ENCODE data around the gene HES1. TPM values are rescaled to one million over a fixed set of nuclear protein-coding genes. Genes with fewer than 3 reads are reported as not detected.

Gene HES1
- total and polyA plus RNA-seq, 9 donors = 16.7 to 116 (median 35.0) TPM

GRCh38 chr3:194168994-194169393 lies 33.0 kb downstream of the HES1 start:
- no peaks in the 10 kb centered on the region for H3K4me1 ChIP-seq (ENCODE audit: insufficient read depth)
- intact Hi-C loops (cut with DNase I) = no loop called here
- DNase-seq = no peak
- no peaks in the 10 kb centered on the region for H3K9me3 ChIP-seq
- TF ChIP-seq EP300 (IDR thresholded peaks at IDR 0.05) (no peak), CTCF (IDR thresholded peaks at IDR 0.05) (no peak), POLR2A (IDR thresholded peaks at IDR 0.05) (no peak)
- no peak overlapping the region for H3K27ac ChIP-seq
- no peaks in the 10 kb centered on the region for H3K27me3 ChIP-seq
- H3K4me3 ChIP-seq = no peak overlapping the region
- H3K36me3 ChIP-seq = no peaks in the 10 kb centered on the region
- WGBS, 3 donors = 95 to 99% (median 96%) methylated on average over 3 of the region's 3 CpGs

GRCh38 chr3:194169595-194169994 lies 33.6 kb downstream of the HES1 start:
- H3K4me1 ChIP-seq (ENCODE audit: insufficient read depth) = no peaks in the 10 kb centered on the region
- H3K27ac ChIP-seq = no peak overlapping the region
- intact Hi-C loops (cut with DNase I) = no loop called here
- no peaks in the 10 kb centered on the region for H3K9me3 ChIP-seq
- no peaks in the 10 kb centered on the region for H3K27me3 ChIP-seq
- no peaks in the 10 kb centered on the region for H3K36me3 ChIP-seq
- no peak overlapping the region for H3K4me3 ChIP-seq
- DNase-seq = no peak
- WGBS, 3 donors = 86 to 89% (median 87%) methylated on average over 10 of the region's 10 CpGs
- TF ChIP-seq POLR2A (IDR thresholded peaks at IDR 0.05) = no peak
- no peak for TF ChIP-seq CTCF (IDR thresholded peaks at IDR 0.05)
- TF ChIP-seq EP300 (IDR thresholded peaks at IDR 0.05) = no peak

- WGBS, 3 donors = 66 to 74% (median 71%) methylated on average over 2 of the region's 2 CpGs
- intact Hi-C loops (cut with DNase I) = no loop called here
- no peak for TF ChIP-seq POLR2A (IDR thresholded peaks at IDR 0.05)
- no peak for TF ChIP-seq CTCF (IDR thresholded peaks at IDR 0.05)
- TF ChIP-seq EP300 (IDR thresholded peaks at IDR 0.05) = no peak
- no peak overlapping the region for H3K4me3 ChIP-seq
- H3K9me3 ChIP-seq = no peaks in the 10 kb centered on the region
- no peaks in the 10 kb centered on the region for H3K36me3 ChIP-seq
- DNase-seq = no peak
- no peaks in the 10 kb centered on the region for H3K4me1 ChIP-seq (ENCODE audit: insufficient read depth)
- no peaks in the 10 kb centered on the region for H3K27me3 ChIP-seq
- H3K27ac ChIP-seq = no peak overlapping the region
Observed at GRCh38 chr3:194170793-194171192, 34.8 kb downstream of the HES1 start.

GRCh38 chr3:194174406-194174805 lies 38.5 kb downstream of the HES1 start:
- Histone ChIP-seq H3K27ac (no peak overlapping the region), H3K9me3 (no peaks in the 10 kb centered on the region), H3K4me3 (no peak overlapping the region), H3K4me1 (ENCODE audit: insufficient read depth) (peaks cover 9% of the 10 kb centered on the region), H3K36me3 (no peaks in the 10 kb centered on the region), H3K27me3 (no peaks in the 10 kb centered on the region)
- DNase-seq = no peak
- intact Hi-C loops (cut with DNase I) = no loop called here
- no peak for TF ChIP-seq POLR2A (IDR thresholded peaks at IDR 0.05)
- no peak for TF ChIP-seq EP300 (IDR thresholded peaks at IDR 0.05)
- no peak for TF ChIP-seq CTCF (IDR thresholded peaks at IDR 0.05)
- WGBS, 3 donors = 93 to 95% (median 94%) methylated on average over 4 of the region's 4 CpGs

- no peaks in the 10 kb centered on the region for H3K36me3 ChIP-seq
- no peak for TF ChIP-seq POLR2A (IDR thresholded peaks at IDR 0.05)
- TF ChIP-seq EP300 (IDR thresholded peaks at IDR 0.05) = no peak
- no peak for TF ChIP-seq CTCF (IDR thresholded peaks at IDR 0.05)
- 95 to 97% (median 96%) methylated on average over 6 of the region's 6 CpGs for WGBS, 3 donors
- H3K27ac ChIP-seq = no peak overlapping the region
- DNase-seq = no peak
- no peaks in the 10 kb centered on the region for H3K9me3 ChIP-seq
- no peaks in the 10 kb centered on the region for H3K27me3 ChIP-seq
- no peak overlapping the region for H3K4me3 ChIP-seq
- intact Hi-C loops (cut with DNase I) = no loop called here
- H3K4me1 ChIP-seq (ENCODE audit: insufficient read depth) = peaks cover 9% of the 10 kb centered on the region
Observed at GRCh38 chr3:194174980-194175379, 39.0 kb downstream of the HES1 start.
